NB4 (cell line): ENCODE measurements around the gene CPNE5.

Experiments
- CTCF ChIP-seq: IDR thresholded peaks from one replicate; pipeline ENCODE4 v1.5.1; 2012; ENCODE audit warnings: low read depth, low read length
- MYC ChIP-seq: IDR thresholded peaks from 2 replicates; pipeline ENCODE4 v1.6.1; 2011; ENCODE audit warnings: low read depth, low read length
- POLR2A ChIP-seq: IDR thresholded peaks from 2 replicates; pipeline ENCODE4 v1.6.1; 2011; ENCODE audit warnings: mild to moderate bottlenecking; ENCODE audit not compliant: insufficient read length; ENCODE audit errors: extremely low read depth
- TF ChIP-seq, protein P1 (sequence below): IDR thresholded peaks from 2 replicates; pipeline ENCODE4 v1.6.1; 2011; ENCODE audit warnings: low read depth, low read length

GRCh38 chr6:36855750-36856149 is 16.5 kb upstream of the CPNE5 start:
- TF ChIP-seq CTCF, result no peak
- TF ChIP-seq POLR2A, result no peak
- TF ChIP-seq, protein P1, sequence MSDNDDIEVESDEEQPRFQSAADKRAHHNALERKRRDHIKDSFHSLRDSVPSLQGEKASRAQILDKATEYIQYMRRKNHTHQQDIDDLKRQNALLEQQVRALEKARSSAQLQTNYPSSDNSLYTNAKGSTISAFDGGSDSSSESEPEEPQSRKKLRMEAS, result no peak
- TF ChIP-seq MYC, result no peak
